ENCODE results near the gene MED7. TPM values are rescaled to one million over a fixed set of nuclear protein-coding genes. Genes with fewer than 3 reads are reported as not detected.

MED7 gene
- total and polyA plus RNA-seq, 9 of the 15 experiments (the other 6 are each of a cell fraction or from before 2014, with no cell fraction given) = 4.5 to 38.7 (median 12.2) TPM

GRCh38 chr5:157165261-157165660, 22.6 kb upstream of the MED7 start (continued):
- TF ChIP-seq TSHZ1 (CRISPR knock-in tag; IDR thresholded peaks at IDR 0.05) = no peak
- no peak for TF ChIP-seq HDAC1 (IDR thresholded peaks at IDR 0.05)
- no peak for TF ChIP-seq COPS2 (conservative IDR thresholded peaks at IDR 0.05)
- TF ChIP-seq ZNF311 (CRISPR knock-in tag; IDR thresholded peaks at IDR 0.05) = no peak
- no peak for TF ChIP-seq SP1 (CRISPR knock-in tag; IDR thresholded peaks at IDR 0.05)
- no peak for TF ChIP-seq STAT5B (CRISPR knock-in tag; IDR thresholded peaks at IDR 0.05)
- TF ChIP-seq DACH1 (IDR thresholded peaks at IDR 0.05; ENCODE audit: partially characterized antibody) = no peak
- no peak for TF ChIP-seq ZNF316 (IDR thresholded peaks at IDR 0.05)
- TF ChIP-seq RBBP5 (IDR thresholded peaks at IDR 0.05; ENCODE audit: borderline replicate concordance, insufficient read depth, low read length, poor library complexity, severe bottlenecking) = no peak
- no peak for TF ChIP-seq ETV1 (tag; conservative IDR thresholded peaks at IDR 0.05; ENCODE audit: low read depth)
- no peak for TF ChIP-seq FIP1L1 (IDR thresholded peaks at IDR 0.05; ENCODE audit: low read depth, low read length, poor library complexity, severe bottlenecking)
